HCT116 (cell line): Measurements from ENCODE around the gene OR9I1. TPM values are rescaled to one million over a fixed set of nuclear protein-coding genes. Genes with fewer than 3 reads are reported as not detected.

Experiments
- ATAC-seq: fragments of 200-7000 bp; cut with Tn5 transposase; 2 replicates; pipeline ENCODE4 v1.9.1; 2020; ENCODE audit warnings: mild to moderate bottlenecking, moderate library complexity
- BruUV-seq: library from RNA; stranded (reverse); fragments of 400-500 nt; replicated peaks from 2 replicates; lab custom pipeline; 2021; lab: Mats Ljungman, UMichigan
- CTCF ChIA-PET: fragments of 300-600 bp; sonication (Branson Sonifier 250); formaldehyde crosslinking; loops from one replicate; lab custom pipeline; 2021; ENCODE audit warnings: antibody characterized with exemption; lab: Charles Lee
- POLR2A ChIA-PET: fragments of 300-600, 350-600 bp; sonication (Branson Sonifier 250); formaldehyde crosslinking; loops from one replicate; lab custom pipeline; 2021; ENCODE audit warnings: antibody characterized with exemption; lab: Charles Lee
- RAD21 ChIA-PET, 2 experiments: fragments of 300-600 bp; sonication (Branson Sonifier 250); formaldehyde crosslinking; loops; one replicate each; lab custom pipeline; 2023; ENCODE audit warnings: low total read pairs in 2 of 2; ENCODE audit not compliant: uncharacterized antibody in 2 of 2, unreplicated experiment in 2 of 2, low non-redundant PET in 1 of 2; lab: Charles Lee
- DNase-seq: peaks from one replicate; pipeline ENCODE4 v3.0.0-alpha.2; 2010; ENCODE audit warnings: low read depth, low spot score
- H2AFZ ChIP-seq: fragments of 200-600 bp; shearing (Covaris generic), sonication (generic); 2 replicates; pipeline ENCODE4 v1.6.1; 2017; ENCODE audit warnings: low read depth, mixed run types, mixed read lengths, antibody characterized with exemption, low read length; ENCODE audit not compliant: poor library complexity, severe bottlenecking
- H3K27ac ChIP-seq: 2 replicates; pipeline ENCODE4 v1.5.1; 2012; ENCODE audit warnings: low read depth, low read length
- H3K27me3 ChIP-seq: fragments of 200-600 bp; sonication (generic); 2 replicates; pipeline ENCODE4 v1.6.1; 2016; ENCODE audit warnings: mixed run types, low read length, mixed read lengths; ENCODE audit not compliant: insufficient read depth
- H3K36me3 ChIP-seq, 2 experiments: fragments of 200-500 bp in 1 of 2; fragments of 200-600 bp in 1 of 2; sonication (Bioruptor generic) in 1 of 2; sonication (generic) in 1 of 2; 2 replicates each; pipeline versions ENCODE4 v1.5.1 to v1.6.1; 2014 to 2016; ENCODE audit warnings: low read length in 2 of 2, inconsistent platforms in 1 of 2, mixed read lengths in 1 of 2, mixed run types in 1 of 2; ENCODE audit not compliant: insufficient read depth in 2 of 2, control insufficient read depth in 1 of 2
- H3K4me1 ChIP-seq, 2 experiments: fragments of 200-600 bp in 1 of 2; sonication (generic) in 1 of 2; 2 replicates each; pipeline versions ENCODE4 v1.5.1 to v1.6.1; 2012 to 2017; ENCODE audit warnings: low read length in 2 of 2, inconsistent platforms in 1 of 2, mild to moderate bottlenecking in 1 of 2, mixed read lengths in 1 of 2, mixed run types in 1 of 2, moderate library complexity in 1 of 2; ENCODE audit not compliant: insufficient read depth in 2 of 2, control insufficient read depth in 1 of 2
- H3K4me2 ChIP-seq: fragments of 200-600 bp; sonication (generic); 2 replicates; pipeline ENCODE4 v1.6.1; 2017; ENCODE audit warnings: mixed run types, low read length, mixed read lengths
- H3K4me3 ChIP-seq, 2 experiments: fragments of 200-600 bp in 1 of 2; sonication (generic) in 1 of 2; replicated peaks in 1 of 2; 2 replicates each; pipeline ENCODE4 v1.5.1; 2011 to 2016; ENCODE audit warnings: low read length in 2 of 2, control low read depth in 1 of 2, low read depth in 1 of 2, mild to moderate bottlenecking in 1 of 2, mixed read lengths in 1 of 2, mixed run types in 1 of 2
- H3K79me2 ChIP-seq: fragments of 200-600 bp; sonication (generic); 2 replicates; pipeline ENCODE4 v1.6.1; 2017; ENCODE audit warnings: mild to moderate bottlenecking, mixed run types, low read length, moderate library complexity, mixed read lengths; ENCODE audit not compliant: insufficient read depth
- H3K9ac ChIP-seq: fragments of 200-600 bp; sonication (generic); 2 replicates; pipeline ENCODE4 v1.6.1; 2016; ENCODE audit warnings: low read length, mixed read lengths
- H3K9me2 ChIP-seq: fragments of 200-600 bp; sonication (generic), shearing (Covaris generic); 2 replicates; pipeline ENCODE4 v1.6.1; 2017; ENCODE audit warnings: mixed run types, mild to moderate bottlenecking, moderate library complexity; ENCODE audit not compliant: insufficient read depth
- H3K9me3 ChIP-seq, 2 experiments: fragments of 200-500 bp in 1 of 2; fragments of 200-600 bp in 1 of 2; sonication (Bioruptor generic) in 1 of 2; sonication (generic) in 1 of 2; 2 replicates each; pipeline ENCODE4 v1.6.1; 2014 to 2017; ENCODE audit warnings: low read length in 2 of 2, mixed read lengths in 2 of 2, inconsistent platforms in 1 of 2, low read depth in 1 of 2, mild to moderate bottlenecking in 1 of 2, mixed run types in 1 of 2, moderate library complexity in 1 of 2; ENCODE audit not compliant: control insufficient read depth in 1 of 2, insufficient read depth in 1 of 2
- H4K20me1 ChIP-seq: fragments of 200-600 bp; sonication (generic), shearing (Covaris generic); 2 replicates; pipeline ENCODE4 v1.6.1; 2017; ENCODE audit warnings: mixed run types, mild to moderate bottlenecking, moderate library complexity; ENCODE audit not compliant: insufficient read depth
- ATF3 ChIP-seq: IDR thresholded peaks from 2 replicates; pipeline ENCODE4 v1.6.1; 2012
- CTCF ChIP-seq, 3 experiments: fragments of 200-600 bp in 1 of 3; sonication (generic) in 1 of 3; IDR thresholded peaks in 2 of 3; conservative IDR thresholded peaks in 1 of 3; 2 replicates each; pipeline ENCODE4 v1.5.1; 2012 to 2017; ENCODE audit warnings: low read depth in 2 of 3, low read length in 2 of 3, antibody characterized with exemption in 1 of 3, borderline replicate concordance in 1 of 3, control low read depth in 1 of 3, mild to moderate bottlenecking in 1 of 3, mixed read lengths in 1 of 3, mixed run types in 1 of 3, moderate library complexity in 1 of 3; ENCODE audit not compliant: insufficient read depth in 1 of 3
- ELF1 ChIP-seq: IDR thresholded peaks from 2 replicates; pipeline ENCODE4 v1.6.1; 2012; ENCODE audit warnings: low read depth, borderline replicate concordance
- EZH2phosphoT487 ChIP-seq: fragments of 200-600 bp; IDR thresholded peaks from 2 replicates; pipeline ENCODE4 v1.6.1; 2018; ENCODE audit warnings: antibody characterized with exemption, borderline replicate concordance
- FOSL1 ChIP-seq: IDR thresholded peaks from 2 replicates; pipeline ENCODE4 v1.6.1; 2012; ENCODE audit warnings: low read depth
- JUND ChIP-seq: IDR thresholded peaks from 2 replicates; pipeline ENCODE4 v1.6.1; 2012
- MAX ChIP-seq: IDR thresholded peaks from 2 replicates; pipeline ENCODE4 v1.6.1; 2012
- POLR2A ChIP-seq: IDR thresholded peaks from 2 replicates; pipeline ENCODE4 v1.7.0; 2011; ENCODE audit warnings: borderline replicate concordance; ENCODE audit not compliant: insufficient read depth, insufficient read length; ENCODE audit errors: extremely low read depth
- POLR2AphosphoS5 ChIP-seq: IDR thresholded peaks from 2 replicates; pipeline ENCODE4 v1.6.1; 2011; ENCODE audit warnings: mild to moderate bottlenecking, low read depth, low read length, moderate library complexity
- RAD21 ChIP-seq: IDR thresholded peaks from 2 replicates; pipeline ENCODE4 v1.6.1; 2012; ENCODE audit warnings: low read depth, mild to moderate bottlenecking
- REST ChIP-seq: IDR thresholded peaks from 2 replicates; pipeline ENCODE4 v1.6.1; 2012; ENCODE audit warnings: low read depth
- SIN3A ChIP-seq: IDR thresholded peaks from 2 replicates; pipeline ENCODE4 v1.6.1; 2012; ENCODE audit warnings: low read depth
- SP1 ChIP-seq: IDR thresholded peaks from 2 replicates; pipeline ENCODE4 v1.6.1; 2012; ENCODE audit warnings: low read depth
- SRF ChIP-seq: IDR thresholded peaks from 2 replicates; pipeline ENCODE4 v1.6.1; 2012; ENCODE audit warnings: low read depth
- TCF7L2 ChIP-seq: IDR thresholded peaks from 2 replicates; pipeline ENCODE4 v1.7.0; 2011; ENCODE audit warnings: borderline replicate concordance, inconsistent platforms; ENCODE audit not compliant: insufficient read depth, insufficient read length; ENCODE audit errors: extremely low read depth
- YY1 ChIP-seq: IDR thresholded peaks from 2 replicates; pipeline ENCODE4 v1.6.1; 2011; ENCODE audit warnings: low read length, low read depth, moderate library complexity, mild to moderate bottlenecking; ENCODE audit not compliant: insufficient replicate concordance; ENCODE audit errors: extremely low read depth
- ZNF274 ChIP-seq: fragments of 200-500 bp; sonication (Bioruptor generic); IDR thresholded peaks from 2 replicates; pipeline ENCODE4 v1.6.1; 2014; ENCODE audit warnings: mild to moderate bottlenecking, low read depth, low read length, inconsistent platforms
- intact Hi-C: fragments of 100-400 bp; cut with micrococcal nuclease; formaldehyde crosslinking; loops from 2 replicates; pipeline ENCODE4 v1.10.0; 2022
- total RNA-seq: library from RNA; stranded (reverse); gene quantifications from one replicate; pipeline ENCODE4 v1.2.1, GENCODE V29; 2021; ENCODE audit not compliant: unreplicated experiment

OR9I1 gene
- total RNA-seq, 1 experiment from 2014 or later, result not detected

- H3K9ac ChIP-seq, result no peak overlapping the region
- POLR2A ChIA-PET, result no interaction called here
These were observed 40.3 kb upstream of the OR9I1 start for GRCh38 chr11:58165504-58166106.

More at GRCh38 chr11:58165504-58166106, 40.3 kb upstream of the OR9I1 start:
- H3K9me3 ChIP-seq, result no peaks in the 10 kb centered on the region
- H3K36me3 ChIP-seq, result no peaks in the 10 kb centered on the region
- H3K9me2 ChIP-seq, result no peaks in the 10 kb centered on the region
- DNase-seq (no peak), ATAC-seq (no peak)
- H3K79me2 ChIP-seq, result no peaks in the 10 kb centered on the region
- H3K27me3 ChIP-seq, result peaks cover 5% of the 10 kb centered on the region; the same call in 1 of the 2 replicates
- intact Hi-C loops, result no loop called here
- H3K4me2 ChIP-seq, result no peak overlapping the region
- BruUV-seq, result no TSS peak
- H3K4me3 ChIP-seq, result no peak overlapping the region
- ChIA-PET RAD21 (no interaction called here), CTCF (no interaction called here)
- TF ChIP-seq EZH2phosphoT487 (no peak), SRF (no peak), POLR2AphosphoS5 (no peak), ELF1 (no peak), RAD21 (no peak), ZNF274 (no peak), YY1 (no peak), MAX (no peak), ATF3 (no peak), SP1 (no peak), FOSL1 (no peak), CTCF (IDR thresholded peaks at IDR 0.05 in 2 of 3, conservative IDR thresholded peaks at IDR 0.05 in 1 of 3; ENCODE audit: borderline replicate concordance in 1 of 3, insufficient read depth in 1 of 3, low read depth in 2 of 3, low read length in 2 of 3) (no peak), JUND (no peak), REST (no peak), SIN3A (no peak), POLR2A (no peak), TCF7L2 (no peak)
- TF ChIP-seq, all 23 proteins: peak for 0
- no peaks in the 10 kb centered on the region for H3K4me1 ChIP-seq
- no peak overlapping the region for H2AFZ ChIP-seq
- H4K20me1 ChIP-seq, result no peaks in the 10 kb centered on the region
- no peak overlapping the region for H3K27ac ChIP-seq
